C4-2B (cell line): ENCODE data around the gene LRCOL1.

ENCODE experiments used
- ZFX ChIP-seq: fragments of 450-650 bp; IDR thresholded peaks from 2 replicates; pipeline ENCODE4 v1.6.1; 2017
- TF ChIP-seq, protein P1 (sequence below): fragments of 450-650 bp; conservative IDR thresholded peaks from 2 replicates; pipeline ENCODE4 v1.5.1; 2017; ENCODE audit warnings: mild to moderate bottlenecking

DNA sequence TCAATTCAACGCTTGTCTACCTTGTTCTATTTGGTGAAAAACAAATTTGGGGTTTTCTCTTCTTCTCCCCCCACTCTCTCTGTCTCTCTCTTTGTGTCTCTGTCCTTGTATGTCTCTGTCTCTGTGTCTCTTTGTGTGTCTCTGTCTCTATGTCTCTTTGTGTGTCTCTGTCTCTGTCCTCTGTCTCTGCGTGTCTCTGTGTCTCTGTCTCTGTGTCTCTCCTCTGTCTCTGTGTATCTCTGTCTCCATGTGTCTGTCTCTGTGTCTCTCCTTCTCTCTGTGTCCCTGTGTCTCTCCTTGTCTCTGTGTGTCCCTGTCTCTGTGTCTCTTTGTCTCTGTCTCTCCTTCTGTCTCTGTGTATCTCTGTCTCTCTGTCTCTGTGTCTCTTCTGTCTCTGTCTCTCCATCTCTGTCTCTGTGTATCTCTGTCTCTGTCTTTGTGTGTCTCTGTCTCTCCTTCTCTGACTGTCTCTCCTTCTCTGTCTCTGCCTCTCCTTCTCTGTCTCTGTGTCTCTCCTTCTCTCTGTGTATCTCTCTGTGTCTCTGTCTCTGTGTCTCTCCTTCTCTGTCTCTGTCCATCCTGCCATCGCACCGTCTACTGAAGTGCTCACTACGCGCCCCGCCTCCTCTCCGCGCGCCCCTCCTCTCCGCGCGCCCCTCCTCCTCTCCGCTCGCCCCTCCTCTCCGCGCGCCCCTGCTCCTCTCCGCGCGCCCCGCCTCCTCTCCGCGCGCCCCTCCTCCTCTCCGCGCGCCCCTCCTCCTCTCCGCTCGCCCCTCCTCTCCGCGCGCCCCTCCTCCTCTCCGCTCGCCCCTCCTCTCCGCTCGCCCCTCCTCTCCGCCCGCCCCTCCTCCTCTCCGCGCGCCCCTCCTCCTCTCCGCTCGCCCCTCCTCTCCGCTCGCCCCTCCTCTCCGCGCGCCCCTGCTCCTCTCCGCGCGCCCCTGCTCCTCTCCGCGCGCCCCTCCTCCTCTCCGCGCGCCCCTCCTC, 12.8 kb downstream of the LRCOL1 start:
- TF ChIP-seq, protein P1, sequence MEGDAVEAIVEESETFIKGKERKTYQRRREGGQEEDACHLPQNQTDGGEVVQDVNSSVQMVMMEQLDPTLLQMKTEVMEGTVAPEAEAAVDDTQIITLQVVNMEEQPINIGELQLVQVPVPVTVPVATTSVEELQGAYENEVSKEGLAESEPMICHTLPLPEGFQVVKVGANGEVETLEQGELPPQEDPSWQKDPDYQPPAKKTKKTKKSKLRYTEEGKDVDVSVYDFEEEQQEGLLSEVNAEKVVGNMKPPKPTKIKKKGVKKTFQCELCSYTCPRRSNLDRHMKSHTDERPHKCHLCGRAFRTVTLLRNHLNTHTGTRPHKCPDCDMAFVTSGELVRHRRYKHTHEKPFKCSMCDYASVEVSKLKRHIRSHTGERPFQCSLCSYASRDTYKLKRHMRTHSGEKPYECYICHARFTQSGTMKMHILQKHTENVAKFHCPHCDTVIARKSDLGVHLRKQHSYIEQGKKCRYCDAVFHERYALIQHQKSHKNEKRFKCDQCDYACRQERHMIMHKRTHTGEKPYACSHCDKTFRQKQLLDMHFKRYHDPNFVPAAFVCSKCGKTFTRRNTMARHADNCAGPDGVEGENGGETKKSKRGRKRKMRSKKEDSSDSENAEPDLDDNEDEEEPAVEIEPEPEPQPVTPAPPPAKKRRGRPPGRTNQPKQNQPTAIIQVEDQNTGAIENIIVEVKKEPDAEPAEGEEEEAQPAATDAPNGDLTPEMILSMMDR, result no peak
- TF ChIP-seq ZFX, result no peak
